CD4-positive, alpha-beta T cell treated with Interleukin-6 at 100 ng/mL for 8 hours (primary cell): Measurements from ENCODE around the gene SUGP2.
"Not testable (repeated sequence)": the region's sequence is repeated elsewhere in the genome, so short reads cannot be mapped to it uniquely, and the experiment has no call there.

Source experiments
- DNase-seq: peaks from one replicate; pipeline ENCODE4 v3.0.0-alpha.2; 2020; ENCODE audit warnings: mixed read lengths, low spot score

SUGP2 gene

DNA sequence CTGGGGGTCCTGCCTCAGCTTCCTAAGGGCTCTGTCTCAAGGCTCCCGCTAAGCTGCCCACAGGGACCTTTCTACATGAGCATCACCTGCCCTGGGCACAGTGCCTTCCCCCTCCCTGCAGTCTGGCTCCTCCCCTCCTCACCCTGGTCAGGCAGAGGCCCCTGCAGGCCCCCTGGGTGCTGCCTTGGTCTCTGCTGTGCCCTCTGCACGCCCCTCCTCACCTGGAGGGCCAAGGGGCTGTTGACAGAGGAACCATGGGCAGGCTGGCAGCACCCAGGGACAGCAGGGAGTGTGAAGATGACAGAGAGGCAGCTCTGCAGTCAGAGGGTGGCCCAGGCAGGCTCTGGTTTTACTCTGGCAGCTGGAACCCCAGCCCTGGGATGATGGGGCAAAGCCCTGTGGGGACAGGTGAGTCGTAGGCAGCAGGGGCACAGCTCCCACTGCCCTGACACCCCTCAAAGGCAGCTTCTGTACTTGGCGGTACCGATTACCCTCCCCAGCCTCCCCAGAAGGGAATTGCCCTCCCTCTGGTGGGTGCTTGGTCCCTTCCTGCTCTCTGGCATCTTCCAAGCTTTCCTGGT, 43.1 kb downstream of the SUGP2 start:
- DNase-seq: no peak

DNA sequence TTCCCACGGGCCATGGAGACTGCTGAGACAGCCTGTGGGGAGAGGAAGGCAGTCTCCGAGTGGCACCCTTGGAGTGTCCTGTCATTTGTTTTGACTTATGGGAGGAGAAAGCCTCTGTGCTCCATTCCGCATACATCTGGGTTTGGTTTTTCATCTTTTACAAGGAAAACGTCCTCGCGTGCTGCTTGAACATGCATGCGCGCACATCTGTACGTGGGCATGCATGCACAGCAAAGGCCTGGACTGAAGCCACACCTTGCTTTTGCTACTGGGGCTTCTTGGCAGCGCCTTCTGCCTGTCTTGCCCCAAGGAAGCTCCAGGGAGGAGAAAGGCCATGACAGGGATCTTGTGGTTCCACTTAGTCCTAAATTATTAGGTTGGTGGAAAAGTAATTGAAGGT, 44.0 kb downstream of the SUGP2 start:
- DNase-seq: no peak

DNA sequence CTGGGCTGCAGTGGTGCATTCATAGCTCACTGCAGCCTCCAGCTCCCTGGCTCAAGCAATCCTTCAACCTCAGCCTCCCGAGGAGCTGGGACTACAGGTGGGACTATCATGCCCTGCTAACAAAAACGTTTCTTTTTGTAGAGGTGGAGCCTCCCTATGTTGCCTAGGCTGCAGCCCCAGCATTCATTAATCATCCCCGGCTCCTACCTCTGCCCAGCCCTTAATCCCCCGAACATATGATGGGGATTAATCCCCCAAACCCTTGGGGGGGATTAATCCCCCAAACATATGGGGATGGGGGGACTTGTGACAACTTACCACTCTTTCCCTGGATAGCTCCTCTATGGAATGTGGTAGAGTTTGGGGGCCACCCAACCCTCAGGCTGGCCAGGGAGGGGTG, 45.9 kb downstream of the SUGP2 start:
- DNase-seq: no peak

DNA sequence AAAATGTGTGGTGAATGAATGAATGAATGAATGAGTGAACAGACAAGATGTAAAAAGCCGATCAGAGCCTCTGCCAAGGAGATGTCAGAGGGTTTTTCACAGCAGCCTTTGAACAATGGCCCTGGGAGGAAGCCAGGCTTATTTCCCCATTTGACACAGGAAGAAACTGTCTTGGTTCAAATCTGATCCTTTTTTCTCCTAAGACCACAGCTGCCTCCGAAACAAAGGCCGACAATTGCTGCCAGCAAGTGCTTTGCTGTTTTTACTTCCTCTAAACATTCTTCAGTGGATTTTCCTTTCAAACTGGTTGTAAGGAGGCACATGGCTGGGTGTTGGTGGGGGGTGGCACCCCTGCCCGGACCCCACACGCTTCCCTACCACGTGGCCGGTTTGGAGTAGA, 48.1 kb downstream of the SUGP2 start:
- no peak for DNase-seq

DNA sequence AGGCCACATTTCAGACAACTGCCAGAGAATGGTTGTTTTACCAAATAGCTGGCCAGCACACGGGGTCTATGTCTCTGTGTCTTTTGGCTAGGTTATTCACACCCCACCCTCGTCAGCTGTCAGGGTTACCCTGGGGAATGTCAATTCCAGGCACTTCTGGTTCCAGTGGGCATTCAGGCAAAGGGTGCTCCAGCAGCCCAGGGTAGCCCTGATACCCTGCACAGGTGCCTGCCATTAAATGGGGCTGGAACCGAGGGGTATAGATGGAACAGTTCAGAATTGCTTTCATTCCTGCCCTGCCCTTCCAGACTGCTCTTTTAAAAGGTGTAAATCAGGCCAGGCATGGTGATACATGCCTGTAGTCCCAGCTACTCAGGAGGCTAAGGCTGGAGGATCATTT, 49.1 kb downstream of the SUGP2 start:
- DNase-seq: no peak

DNA sequence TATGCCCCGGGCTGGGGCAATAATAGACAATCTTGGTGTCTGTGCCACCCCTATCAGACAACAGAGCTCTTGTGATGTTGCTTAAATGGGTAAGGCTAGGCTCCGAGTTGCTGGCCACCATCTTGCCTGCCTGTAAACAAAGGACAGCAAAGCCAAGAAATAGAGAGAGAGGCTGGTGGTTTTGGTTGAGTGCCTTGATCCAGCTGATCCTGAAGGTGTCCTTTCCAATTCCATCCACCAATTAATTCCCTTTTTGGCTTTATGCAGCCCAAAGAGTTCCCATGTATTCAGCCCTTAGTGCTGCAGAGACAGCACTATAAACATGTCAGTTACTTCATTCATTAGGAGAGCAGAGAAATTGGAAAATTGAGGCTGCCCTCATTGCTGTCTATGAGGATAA, 50.6 kb downstream of the SUGP2 start:
- no peak for DNase-seq

DNA sequence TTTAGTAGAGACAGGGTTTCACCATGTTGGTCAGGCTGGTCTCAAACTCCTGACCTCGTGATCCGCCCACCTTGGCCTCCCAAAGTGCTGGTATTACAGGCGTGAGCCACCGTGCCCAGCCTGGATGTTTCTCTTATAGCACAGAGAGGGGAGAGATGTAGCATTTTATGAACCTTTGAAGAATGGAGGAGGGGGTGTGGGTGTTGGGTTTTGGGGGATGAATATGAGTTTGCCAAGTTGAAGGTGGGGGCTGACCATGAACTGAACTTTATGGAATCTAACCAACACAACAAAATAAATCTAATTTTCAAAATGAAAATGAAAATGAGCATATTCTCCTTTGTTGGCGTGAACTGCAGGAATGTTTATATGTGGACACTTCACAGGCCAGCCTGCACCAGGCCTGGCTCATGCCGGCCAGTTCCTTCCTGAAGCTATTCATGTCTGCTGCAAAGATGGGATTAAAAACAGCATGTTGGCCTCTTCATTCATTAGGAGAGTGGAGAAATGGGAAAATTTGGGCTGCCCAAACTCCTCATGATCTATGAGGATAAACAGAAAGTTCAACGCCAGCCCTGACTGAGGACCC, 52.8 kb downstream of the SUGP2 start:
- no peak for DNase-seq

DNA sequence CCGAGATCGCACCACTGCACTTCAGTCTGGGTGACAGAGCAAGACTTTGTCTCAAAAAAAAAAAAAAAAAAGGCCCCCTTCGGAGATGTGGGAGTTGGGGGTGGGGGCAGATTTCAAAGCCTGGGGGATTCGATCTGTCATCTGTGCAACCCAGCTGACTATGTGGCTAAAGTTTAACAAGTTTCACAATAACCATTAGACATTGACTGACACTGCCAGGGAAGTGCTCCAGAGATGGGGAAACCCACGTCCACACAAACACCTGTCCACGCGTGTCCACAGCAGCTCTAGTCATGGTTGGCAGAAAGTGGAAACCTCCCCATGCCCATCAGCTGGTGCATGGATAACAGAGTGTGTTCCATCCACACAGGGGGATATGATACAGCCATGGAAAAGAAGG, 54.7 kb downstream of the SUGP2 start:
- DNase-seq: no peak

DNA sequence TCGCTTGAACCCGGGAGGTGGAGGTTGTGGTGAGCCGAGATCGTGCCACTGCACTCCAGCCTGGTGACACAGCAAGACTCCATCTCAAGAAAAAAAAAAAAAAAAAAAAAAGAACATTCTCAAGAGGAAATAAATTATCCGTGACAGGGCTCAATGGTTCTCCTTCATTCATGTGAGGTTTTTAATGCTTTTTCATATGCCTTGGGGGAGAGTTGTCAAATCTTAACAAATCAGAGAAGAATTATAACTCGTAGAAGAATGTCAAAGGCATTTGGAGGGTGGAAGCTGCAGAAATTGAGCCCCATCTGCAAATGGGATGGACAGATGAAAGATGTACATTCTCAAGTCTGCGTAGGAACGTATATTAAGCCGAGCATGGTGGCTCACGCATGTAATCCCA, 57.4 kb downstream of the SUGP2 start:
- no peak for DNase-seq

DNA sequence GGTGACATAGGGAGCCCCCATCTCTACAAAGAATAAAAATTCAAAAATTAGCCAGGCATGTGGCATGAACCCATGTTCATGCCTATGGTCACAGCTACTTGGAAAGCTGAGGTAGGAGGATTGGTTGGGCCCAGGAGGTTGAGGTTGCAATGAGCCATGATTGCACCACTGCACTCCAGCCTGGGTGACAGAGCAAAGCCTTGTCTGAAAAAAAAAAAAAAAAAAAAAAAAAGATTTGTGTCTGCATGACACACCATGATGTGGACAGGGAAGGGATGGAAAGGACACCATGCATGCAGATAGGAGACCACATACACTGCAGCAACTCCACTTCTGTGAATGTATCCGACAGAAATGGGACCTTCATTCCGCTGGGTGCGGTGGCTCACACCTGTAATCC, 58.3 kb downstream of the SUGP2 start:
- no peak for DNase-seq

DNA sequence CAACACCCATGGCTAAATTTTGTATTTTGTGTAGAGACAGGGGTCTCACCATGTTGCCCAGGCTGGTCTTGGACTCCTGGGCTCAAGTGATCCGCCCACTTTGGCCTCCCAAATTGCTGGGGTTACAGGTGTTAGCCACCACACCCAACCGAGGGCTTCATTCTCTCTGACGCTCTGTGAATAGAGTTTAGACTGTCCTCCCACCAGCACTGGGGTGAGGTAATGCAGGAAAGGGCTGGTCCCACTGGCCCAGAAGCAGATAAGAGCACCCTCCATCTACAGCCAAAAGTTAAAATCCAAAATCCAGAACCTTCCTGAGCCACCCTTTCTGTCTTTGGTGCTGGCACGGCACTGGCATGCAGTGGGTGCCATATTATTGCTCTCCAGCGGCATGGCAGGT, 60.5 kb downstream of the SUGP2 start:
- no peak for DNase-seq

DNA sequence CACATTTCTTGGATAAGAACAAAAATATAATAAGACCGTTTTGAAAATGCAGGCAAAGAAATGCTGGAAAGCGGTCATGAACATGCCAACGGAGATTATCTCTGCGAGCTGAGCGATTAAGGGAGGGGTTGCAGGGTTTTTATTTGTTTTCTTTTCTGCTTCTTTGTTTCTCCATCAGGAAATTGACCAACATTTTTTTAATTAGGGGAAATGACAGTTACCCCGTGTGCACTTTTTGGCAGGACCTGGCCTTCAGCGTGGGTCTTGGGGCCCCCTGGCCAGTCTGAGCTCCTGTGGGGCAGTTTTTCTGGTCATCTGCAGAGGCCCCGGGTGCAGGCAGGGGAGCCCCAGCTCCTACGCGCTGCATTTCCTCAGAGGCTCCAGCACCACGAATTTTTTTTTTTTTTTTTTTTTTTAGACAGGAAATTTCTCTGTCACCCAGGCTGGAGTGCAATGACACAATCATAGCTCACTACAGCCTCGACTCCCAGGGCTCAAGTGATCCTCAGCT, 61.0 kb downstream of the SUGP2 start:
- no peak for DNase-seq

DNA sequence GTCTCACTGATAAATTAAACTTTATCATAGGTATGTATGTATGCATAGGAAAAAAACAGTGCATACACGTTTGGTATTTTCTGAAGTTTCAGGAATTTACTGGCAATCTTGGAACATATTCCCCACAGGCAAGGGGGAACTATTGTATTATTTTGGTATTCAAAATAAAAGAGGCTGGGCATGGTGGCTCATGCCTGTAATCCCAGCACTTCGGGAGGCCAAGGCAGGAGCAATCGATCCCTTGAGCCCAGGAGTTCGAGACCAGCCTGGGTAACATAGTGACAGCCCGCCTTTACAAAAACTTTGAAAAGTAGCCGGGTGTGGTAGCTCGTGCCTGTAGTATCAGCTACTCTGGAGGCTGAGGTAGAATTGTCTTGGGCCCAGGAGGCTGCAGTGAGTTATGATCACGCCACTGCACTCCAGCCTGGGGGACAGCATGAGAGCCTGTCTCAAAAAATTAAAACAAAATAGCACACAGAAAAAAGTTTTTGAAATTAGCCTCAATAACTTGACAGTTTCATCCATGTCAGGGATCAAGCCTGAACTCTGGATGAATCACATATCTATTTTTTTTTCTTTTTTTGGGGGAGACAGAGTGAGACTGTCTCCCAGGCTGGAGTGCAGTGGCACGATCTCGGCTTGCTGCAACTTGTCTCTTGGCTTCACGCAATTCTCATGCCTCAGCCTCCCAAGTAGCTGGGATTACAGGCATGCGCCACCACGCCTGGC, 63.2 kb downstream of the SUGP2 start:
- no peak for DNase-seq

DNA sequence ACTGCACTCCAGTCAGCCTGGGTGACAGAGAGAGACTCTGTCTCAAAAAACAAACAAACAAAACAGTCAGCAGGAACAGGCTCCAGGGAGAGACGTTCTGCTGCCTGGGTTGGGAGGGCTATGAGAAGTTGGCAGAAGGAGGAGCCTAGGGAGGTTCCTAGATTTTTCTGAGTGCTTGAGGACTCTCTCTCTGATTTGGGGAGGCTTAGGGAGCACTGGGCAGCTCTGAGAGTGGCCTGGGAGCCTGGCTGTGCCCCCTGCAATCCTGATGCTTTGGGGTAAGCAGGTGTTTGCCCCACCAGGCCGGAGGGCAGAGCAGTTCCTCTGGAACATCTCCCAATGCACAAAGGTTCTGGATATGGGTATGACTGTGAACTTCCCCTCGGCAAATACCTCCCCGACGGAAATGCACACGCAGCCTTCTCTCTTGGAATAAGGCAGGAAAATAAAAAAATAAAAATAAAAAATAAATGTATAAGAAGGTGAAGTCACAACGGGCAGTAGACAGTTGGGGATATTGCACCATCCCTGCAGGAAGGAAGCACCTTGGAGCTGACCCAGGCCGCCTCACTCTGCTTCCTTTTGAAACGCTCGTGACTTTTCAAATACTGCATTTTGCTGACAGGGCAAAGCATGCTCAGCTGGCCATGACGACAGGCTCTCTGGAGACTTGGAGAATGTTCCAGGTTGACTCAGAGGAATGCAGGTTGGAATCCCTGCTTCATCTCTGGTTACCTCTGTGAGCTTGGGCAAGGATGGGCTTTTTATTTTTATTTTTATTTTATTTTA, 65.8 kb downstream of the SUGP2 start:
- DNase-seq: no peak

DNA sequence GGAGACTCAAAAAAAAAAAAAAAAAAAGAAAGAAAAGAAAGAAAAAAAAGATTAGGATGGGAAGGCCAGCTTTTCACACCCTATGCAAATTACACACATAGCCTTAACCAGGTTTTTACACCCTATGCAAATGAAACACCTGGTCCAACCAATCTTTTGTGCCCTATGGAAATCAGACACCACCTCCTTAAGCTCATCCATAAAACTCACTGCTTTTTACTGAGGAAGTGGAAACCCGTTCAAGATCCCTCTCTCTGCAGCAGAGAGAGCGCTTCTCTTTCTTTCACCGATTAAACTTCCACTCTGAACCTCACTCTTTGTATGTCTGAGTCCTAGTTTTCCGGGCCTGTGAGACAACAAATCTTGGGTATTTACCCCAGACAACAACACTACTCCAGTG, 67.0 kb downstream of the SUGP2 start:
- DNase-seq: no peak

DNA sequence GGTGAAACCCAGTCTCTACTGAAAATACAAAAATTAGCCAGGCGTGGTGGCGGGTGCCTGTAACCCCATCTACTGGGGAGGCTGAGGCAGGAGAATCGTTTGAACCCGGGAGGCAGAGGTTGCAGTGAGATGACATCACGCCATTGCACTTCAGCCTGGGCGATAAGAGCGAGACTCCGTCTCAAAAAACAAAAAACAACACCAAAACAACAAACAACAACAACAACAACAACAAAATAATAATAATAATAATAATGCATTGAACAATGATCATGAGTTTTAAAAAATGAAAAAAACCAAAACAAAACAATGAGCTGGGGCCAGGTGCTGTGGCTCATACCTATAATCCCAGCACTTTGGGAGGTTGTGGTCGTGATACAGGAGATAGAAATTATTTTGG, 69.2 kb downstream of the SUGP2 start:
- no peak for DNase-seq

DNA sequence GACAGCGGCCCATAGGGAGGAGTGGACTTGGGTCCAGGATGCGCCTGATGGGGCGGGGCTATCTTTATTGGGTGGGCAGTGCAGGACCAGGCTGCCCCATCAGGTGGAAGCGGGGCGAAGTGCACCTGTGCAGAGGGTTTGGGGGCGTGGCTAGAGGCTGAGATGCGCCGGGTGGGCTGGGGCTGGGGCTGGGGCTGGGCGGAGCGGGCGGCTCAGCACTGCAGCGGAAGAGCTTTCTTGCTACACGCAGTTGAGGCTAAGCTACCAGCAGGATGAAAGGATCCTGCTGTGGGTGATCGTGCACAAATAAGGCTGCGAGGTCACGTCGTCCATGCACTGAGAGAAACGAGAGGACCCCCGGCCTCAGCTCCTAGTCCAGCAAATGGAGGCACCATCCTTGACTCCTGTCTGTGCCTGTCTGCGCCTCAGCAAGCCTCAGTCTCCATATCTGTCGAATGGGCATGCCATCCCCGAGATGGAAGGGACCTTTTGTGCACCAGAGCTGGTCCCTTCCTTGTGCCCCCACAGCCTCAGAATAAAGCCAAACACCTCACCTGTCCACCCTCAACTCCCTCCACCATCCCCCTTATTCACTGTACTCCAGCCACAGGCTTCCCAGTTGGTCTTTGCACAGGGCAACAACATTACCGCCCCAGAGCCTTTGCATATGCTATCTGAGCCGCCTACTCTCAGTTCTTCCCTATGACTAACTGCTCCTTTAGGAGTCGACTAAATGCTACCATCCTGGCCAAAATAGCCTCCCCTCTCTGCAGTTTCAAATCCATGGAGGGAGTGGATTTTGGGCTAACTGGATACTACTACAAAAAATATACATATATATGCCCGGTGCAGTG, 71.3 kb downstream of the SUGP2 start:
- DNase-seq: no peak

DNA sequence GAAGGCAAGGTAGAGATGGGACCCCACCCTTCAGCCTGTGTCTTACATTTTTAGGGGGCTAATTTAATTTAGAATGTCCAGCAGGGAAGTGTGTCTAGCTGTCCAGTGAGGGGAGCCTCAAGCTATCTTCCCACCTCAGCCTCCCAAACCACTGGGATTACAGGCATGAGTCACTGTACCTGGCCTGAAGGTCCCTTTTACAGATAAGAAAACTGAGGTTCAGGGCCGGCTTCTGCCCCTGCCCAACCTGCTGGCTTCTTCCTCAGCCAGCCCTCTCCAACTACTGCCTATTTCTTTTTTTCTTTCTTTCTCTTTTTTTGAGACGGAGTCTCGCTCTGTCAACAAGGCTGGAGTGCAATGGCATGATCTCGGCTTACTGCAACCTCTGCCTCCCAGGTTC, 72.9 kb downstream of the SUGP2 start:
- DNase-seq: no peak

DNA sequence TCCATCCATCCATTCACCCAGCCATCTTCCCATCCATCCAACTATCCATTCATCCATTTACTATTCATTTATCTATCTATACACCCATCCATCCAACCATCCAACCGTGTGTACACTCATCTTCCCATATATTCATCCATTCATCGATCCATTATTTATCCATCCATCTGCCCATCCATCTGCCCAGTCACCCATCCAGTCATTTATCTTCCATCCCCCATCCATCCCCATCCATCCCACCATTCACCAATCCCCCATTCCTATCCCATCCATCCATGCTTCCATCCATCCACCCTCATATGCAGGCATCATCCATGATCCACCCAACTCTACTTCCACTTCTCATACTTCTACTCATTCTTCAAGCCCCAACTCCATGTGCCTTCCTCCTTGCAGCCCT, 78.3 kb downstream of the SUGP2 start:
- no peak for DNase-seq

DNA sequence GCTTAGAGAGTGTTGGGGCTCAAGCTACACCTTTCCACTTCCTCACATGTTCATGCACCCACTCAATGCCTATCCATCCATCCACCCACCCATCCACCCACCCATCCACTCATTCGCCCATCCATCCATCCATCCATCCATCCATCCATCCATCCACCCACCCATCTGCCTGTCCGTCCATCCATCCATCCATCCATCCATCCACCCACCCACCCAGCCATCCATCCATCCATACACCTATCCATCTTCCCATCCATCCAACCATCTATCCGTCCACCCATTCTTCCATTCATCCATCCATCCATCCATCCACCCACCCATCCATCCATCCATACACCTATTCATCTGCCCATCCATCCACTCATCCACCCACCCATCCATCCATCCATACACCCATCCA, 79.2 kb downstream of the SUGP2 start:
- no peak for DNase-seq

DNA sequence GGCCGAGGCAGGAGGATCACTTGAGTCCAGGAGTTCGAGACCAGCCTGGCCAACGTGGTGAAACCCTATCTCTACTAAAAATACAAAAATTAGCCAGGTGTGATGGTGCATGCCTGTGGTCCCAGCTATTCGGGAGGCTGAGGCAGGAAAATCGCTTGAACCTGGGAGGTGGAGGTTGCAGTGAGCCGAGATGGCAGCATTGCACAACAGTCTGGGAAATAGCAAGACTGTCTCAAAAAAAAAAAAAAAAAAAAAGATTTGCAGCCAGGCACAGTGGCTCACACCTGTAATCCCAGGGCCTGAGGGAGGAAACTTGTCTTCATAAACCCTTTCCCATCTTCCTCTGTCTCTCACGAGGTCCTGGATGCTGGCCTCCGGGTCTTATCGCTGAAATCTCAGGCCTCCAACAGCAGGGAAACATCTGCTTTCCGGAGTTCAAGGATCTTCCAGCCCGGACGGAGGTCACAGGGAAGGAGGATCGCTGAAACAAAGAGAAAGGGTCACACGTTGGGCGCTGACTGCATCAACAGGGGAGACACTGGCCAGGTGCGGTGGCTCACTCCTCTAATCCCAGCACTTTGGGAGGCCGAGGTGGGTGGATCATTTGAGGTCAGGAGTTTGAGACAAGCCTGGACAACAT, 80.8 kb downstream of the SUGP2 start:
- DNase-seq: not testable (repeated sequence)
